GM10266 (cell line): Measurements from ENCODE around the gene CSNK1D.
A peak's percentile ranks its signal among the peaks of the same experiment; 100 is the strongest.

Experiments used
- DNase-seq: peaks from one replicate; pipeline ENCODE4 v3.0.0; 2012; ENCODE audit errors: extremely low spot score
- CTCF ChIP-seq: IDR thresholded peaks from 2 replicates; pipeline ENCODE4 v1.5.1; 2012; ENCODE audit warnings: mild to moderate bottlenecking, low read depth; ENCODE audit not compliant: control insufficient read depth, insufficient read depth; ENCODE audit errors: missing control alignments

Gene CSNK1D

GRCh38 chr17:82217120-82217529, 56.4 kb downstream of the CSNK1D start:
- no peak for TF ChIP-seq CTCF
- no peak for DNase-seq

- peak; percentile 73 for DNase-seq
- peak; percentile 5 for TF ChIP-seq CTCF
Observed at GRCh38 chr17:82216301-82217119, 57.0 kb downstream of the CSNK1D start.

- no peak for DNase-seq
Observed at GRCh38 chr17:82215972-82216300, 57.6 kb downstream of the CSNK1D start.

GRCh38 chr17:82215095-82215971, 58.2 kb downstream of the CSNK1D start:
- peak; percentile 76 for DNase-seq

More at GRCh38 chr17:82215972-82216300, 57.6 kb downstream of the CSNK1D start:
- no peak for TF ChIP-seq CTCF

GRCh38 chr17:82214012-82214628, 59.4 kb downstream of the CSNK1D start:
- DNase-seq: peak; percentile 26
- no peak for TF ChIP-seq CTCF

More at GRCh38 chr17:82215095-82215971, 58.2 kb downstream of the CSNK1D start:
- no peak for TF ChIP-seq CTCF

GRCh38 chr17:82213251-82214011, 60.1 kb downstream of the CSNK1D start:
- peak; percentile 80 for DNase-seq
- no peak for TF ChIP-seq CTCF
